ENCODE measurements around the gene SORCS1. TPM values are rescaled to one million over a fixed set of nuclear protein-coding genes. Genes with fewer than 3 reads are reported as not detected.

SORCS1 gene
- total and polyA plus RNA-seq, 2 of the 13 experiments (the other 11 are each of a cell fraction or from before 2014, with no cell fraction given), result not detected

DNA sequence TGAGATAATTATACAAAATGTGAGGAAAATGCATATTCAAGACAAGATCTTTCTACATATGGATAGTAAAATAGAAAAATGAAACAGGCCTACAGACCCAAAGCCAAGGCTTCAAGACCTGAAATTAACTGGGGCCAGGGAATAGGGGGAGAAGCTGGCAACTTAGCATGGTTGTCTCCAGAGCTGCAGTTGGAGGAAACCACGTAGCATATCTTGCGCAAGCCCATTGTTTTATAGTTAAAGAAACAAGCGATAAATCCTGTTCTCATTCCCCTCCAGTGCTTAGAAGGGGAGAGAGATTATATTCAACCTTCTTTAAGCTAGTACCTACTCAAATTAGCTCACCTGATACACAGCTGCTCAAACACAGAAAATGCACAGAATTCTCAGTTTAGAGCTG, 197.1 kb downstream of the SORCS1 start:
- H2AFZ ChIP-seq (ENCODE audit: low read length), result no peak overlapping the region
- no peak overlapping the region for H3K9ac ChIP-seq (ENCODE audit: insufficient read depth, low read depth, low read length)
- ChIA-PET CTCF (ENCODE audit: low intra/inter-chr PET ratio, low total read pairs) (no interaction called here), POLR2A (no interaction called here)
- no peak for DNase-seq (ENCODE audit: low spot score)
- TF ChIP-seq, protein P1, sequence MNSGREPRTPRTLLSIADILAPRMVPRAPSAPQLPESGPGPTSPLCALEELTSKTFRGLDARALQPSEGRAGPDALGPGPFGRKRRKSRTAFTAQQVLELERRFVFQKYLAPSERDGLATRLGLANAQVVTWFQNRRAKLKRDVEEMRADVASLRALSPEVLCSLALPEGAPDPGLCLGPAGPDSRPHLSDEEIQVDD (CRISPR knock-in tag; IDR thresholded peaks at IDR 0.05; ENCODE audit: borderline replicate concordance), result no peak
- TF ChIP-seq NFE2L2 (IDR thresholded peaks at IDR 0.05; ENCODE audit: low read length), result no peak
- no peak for TF ChIP-seq NFE2L1 (CRISPR knock-in tag; IDR thresholded peaks at IDR 0.05; ENCODE audit: borderline replicate concordance)
- no peak for TF ChIP-seq KLF6 (CRISPR knock-in tag; IDR thresholded peaks at IDR 0.05)
- TF ChIP-seq BCL6 (CRISPR knock-in tag; IDR thresholded peaks at IDR 0.05), result no peak
- no peaks in the 10 kb centered on the region for H3K36me3 ChIP-seq (replicated peaks in 1 of 2; ENCODE audit: control insufficient read depth in 1 of 2, insufficient read depth in 2 of 2, low read length in 2 of 2)
- in situ Hi-C loops (cut with HindIII; ENCODE audit: extremely low pct_ligation_motif_present, low pct_unique_long_range_greater_than_20kb), result no loop called here
- H3K79me2 ChIP-seq (ENCODE audit: insufficient read depth, low read length), result no peaks in the 10 kb centered on the region
- BruUV-seq (replicated peaks), result no TSS peak
- no peak overlapping the region for H3K4me3 ChIP-seq (replicated peaks in 1 of 3; ENCODE audit: insufficient read depth in 1 of 3, low read depth in 2 of 3, low read length in 3 of 3)
- no peaks in the 10 kb centered on the region for H4K20me1 ChIP-seq (ENCODE audit: insufficient read depth, low read length)
- H3K9me3 ChIP-seq (ENCODE audit: low read length), result peaks cover 22% of the 10 kb centered on the region
- FAIRE-seq, result no peak
- no peak overlapping the region for H3K4me2 ChIP-seq (ENCODE audit: low read depth, low read length)
- H3K27me3 ChIP-seq (ENCODE audit: control insufficient read depth in 1 of 2, insufficient read depth in 2 of 2, low read length in 2 of 2), result no peaks in the 10 kb centered on the region
- peaks cover 3% of the 10 kb centered on the region for H3K4me1 ChIP-seq (ENCODE audit: insufficient read depth, low read length)
- H3K27ac ChIP-seq (ENCODE audit: extremely low read length, insufficient read depth, low read length), result no peak overlapping the region
- WGBS (ENCODE audit: low lambda C conversion rate), result 62% methylated on average over 3 of the region's 3 CpGs
- no peak for ATAC-seq
- intact Hi-C loops (cut with micrococcal nuclease; ENCODE audit: unreplicated experiment), result no loop called here

DNA sequence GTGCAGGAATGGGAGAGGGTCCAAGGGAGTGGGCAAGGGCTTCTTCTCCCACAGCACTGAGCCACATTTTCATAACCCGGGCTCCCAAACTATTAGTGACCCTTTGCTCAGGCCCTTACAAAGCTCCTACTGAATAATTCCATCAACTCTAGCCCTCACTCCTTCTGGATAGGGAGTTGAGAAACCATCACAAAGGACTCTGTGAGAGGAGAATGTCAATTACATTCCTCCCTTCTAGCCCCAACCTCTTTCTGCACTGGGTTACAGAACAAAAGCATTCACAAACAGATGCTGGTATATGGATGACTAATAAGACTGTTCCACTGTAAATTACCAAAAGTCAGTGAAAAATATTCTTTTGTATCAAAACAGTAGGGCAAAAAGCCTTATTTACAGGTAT, 203.7 kb downstream of the SORCS1 start:
- BruUV-seq (replicated peaks), result no TSS peak
- no peaks in the 10 kb centered on the region for H3K4me1 ChIP-seq (ENCODE audit: insufficient read depth, low read length)
- ChIA-PET CTCF (ENCODE audit: low intra/inter-chr PET ratio, low total read pairs) (no interaction called here), POLR2A (no interaction called here)
- 91% methylated on average over 1 of the region's 1 CpG for WGBS (ENCODE audit: low lambda C conversion rate)
- H2AFZ ChIP-seq (ENCODE audit: low read length), result no peak overlapping the region
- H3K79me2 ChIP-seq (ENCODE audit: insufficient read depth, low read length), result no peaks in the 10 kb centered on the region
- H3K27ac ChIP-seq (ENCODE audit: extremely low read length, insufficient read depth, low read length), result no peak overlapping the region
- no peaks in the 10 kb centered on the region for H3K27me3 ChIP-seq (ENCODE audit: control insufficient read depth in 1 of 2, insufficient read depth in 2 of 2, low read length in 2 of 2)
- TF ChIP-seq, protein P2, sequence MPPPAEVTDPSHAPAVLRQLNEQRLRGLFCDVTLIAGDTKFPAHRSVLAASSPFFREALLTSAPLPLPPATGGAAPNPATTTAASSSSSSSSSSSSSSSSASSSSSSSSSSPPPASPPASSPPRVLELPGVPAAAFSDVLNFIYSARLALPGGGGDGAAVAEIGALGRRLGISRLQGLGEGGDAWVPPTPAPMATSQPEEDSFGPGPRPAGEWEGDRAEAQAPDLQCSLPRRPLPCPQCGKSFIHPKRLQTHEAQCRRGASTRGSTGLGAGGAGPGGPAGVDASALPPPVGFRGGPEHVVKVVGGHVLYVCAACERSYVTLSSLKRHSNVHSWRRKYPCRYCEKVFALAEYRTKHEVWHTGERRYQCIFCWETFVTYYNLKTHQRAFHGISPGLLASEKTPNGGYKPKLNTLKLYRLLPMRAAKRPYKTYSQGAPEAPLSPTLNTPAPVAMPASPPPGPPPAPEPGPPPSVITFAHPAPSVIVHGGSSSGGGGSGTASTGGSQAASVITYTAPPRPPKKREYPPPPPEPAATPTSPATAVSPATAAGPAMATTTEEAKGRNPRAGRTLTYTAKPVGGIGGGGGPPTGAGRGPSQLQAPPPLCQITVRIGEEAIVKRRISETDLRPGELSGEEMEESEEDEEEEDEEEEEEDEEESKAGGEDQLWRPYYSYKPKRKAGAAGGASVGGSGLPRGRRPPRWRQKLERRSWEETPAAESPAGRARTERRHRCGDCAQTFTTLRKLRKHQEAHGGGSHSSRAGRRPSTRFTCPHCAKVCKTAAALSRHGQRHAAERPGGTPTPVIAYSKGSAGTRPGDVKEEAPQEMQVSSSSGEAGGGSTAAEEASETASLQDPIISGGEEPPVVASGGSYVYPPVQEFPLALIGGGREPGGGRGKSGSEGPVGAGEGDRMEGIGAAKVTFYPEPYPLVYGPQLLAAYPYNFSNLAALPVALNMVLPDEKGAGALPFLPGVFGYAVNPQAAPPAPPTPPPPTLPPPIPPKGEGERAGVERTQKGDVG (CRISPR knock-in tag; IDR thresholded peaks at IDR 0.05; ENCODE audit: borderline replicate concordance), result no peak
- TF ChIP-seq MXD4 (CRISPR knock-in tag; IDR thresholded peaks at IDR 0.05) (no peak), FOXM1 (CRISPR knock-in tag; IDR thresholded peaks at IDR 0.05) (no peak), ZNF720 (CRISPR knock-in tag; IDR thresholded peaks at IDR 0.05) (no peak), MLLT10 (CRISPR knock-in tag; IDR thresholded peaks at IDR 0.05) (no peak), ZNF317 (CRISPR knock-in tag; IDR thresholded peaks at IDR 0.05) (no peak), ZNF879 (CRISPR knock-in tag; IDR thresholded peaks at IDR 0.05) (no peak), ZNF629 (CRISPR knock-in tag; conservative IDR thresholded peaks at IDR 0.05) (no peak), IKZF4 (CRISPR knock-in tag; IDR thresholded peaks at IDR 0.05; ENCODE audit: borderline replicate concordance, low read depth, not compliant biosample characterization) (no peak)
- H3K36me3 ChIP-seq (replicated peaks in 1 of 2; ENCODE audit: control insufficient read depth in 1 of 2, insufficient read depth in 2 of 2, low read length in 2 of 2), result no peaks in the 10 kb centered on the region
- no peaks in the 10 kb centered on the region for H4K20me1 ChIP-seq (ENCODE audit: insufficient read depth, low read length)
- no peak overlapping the region for H3K4me2 ChIP-seq (ENCODE audit: low read depth, low read length)
- H3K4me3 ChIP-seq (replicated peaks in 1 of 3; ENCODE audit: insufficient read depth in 1 of 3, low read depth in 2 of 3, low read length in 3 of 3), result no peak overlapping the region
- FAIRE-seq, result no peak
- in situ Hi-C loops (cut with HindIII; ENCODE audit: extremely low pct_ligation_motif_present, low pct_unique_long_range_greater_than_20kb), result no loop called here
- no peak for DNase-seq (ENCODE audit: low spot score)
- peaks cover 20% of the 10 kb centered on the region; the same call in 1 of the 2 replicates for H3K9me3 ChIP-seq (ENCODE audit: low read length)
- intact Hi-C loops (cut with micrococcal nuclease; ENCODE audit: unreplicated experiment), result no loop called here
- ATAC-seq, result no peak
- no peak overlapping the region for H3K9ac ChIP-seq (ENCODE audit: insufficient read depth, low read depth, low read length)

All from HepG2 (cell line).